Panc1 (cell line): ENCODE measurements around the gene CDH15.

Source experiments
- POLR2AphosphoS5 ChIP-seq: IDR thresholded peaks from 2 replicates; pipeline ENCODE4 v1.6.1; 2012; ENCODE audit warnings: mild to moderate bottlenecking, low read depth, low read length, moderate library complexity
- SIN3A ChIP-seq: IDR thresholded peaks from 2 replicates; pipeline ENCODE4 v1.6.1; 2012; ENCODE audit warnings: low read depth, mild to moderate bottlenecking, low read length, moderate library complexity, borderline replicate concordance; ENCODE audit not compliant: insufficient read depth
- TF ChIP-seq, protein P1 (sequence below): fragments of 450-650 bp; IDR thresholded peaks from 2 replicates; pipeline ENCODE4 v1.5.1; 2017; ENCODE audit warnings: mild to moderate bottlenecking

DNA sequence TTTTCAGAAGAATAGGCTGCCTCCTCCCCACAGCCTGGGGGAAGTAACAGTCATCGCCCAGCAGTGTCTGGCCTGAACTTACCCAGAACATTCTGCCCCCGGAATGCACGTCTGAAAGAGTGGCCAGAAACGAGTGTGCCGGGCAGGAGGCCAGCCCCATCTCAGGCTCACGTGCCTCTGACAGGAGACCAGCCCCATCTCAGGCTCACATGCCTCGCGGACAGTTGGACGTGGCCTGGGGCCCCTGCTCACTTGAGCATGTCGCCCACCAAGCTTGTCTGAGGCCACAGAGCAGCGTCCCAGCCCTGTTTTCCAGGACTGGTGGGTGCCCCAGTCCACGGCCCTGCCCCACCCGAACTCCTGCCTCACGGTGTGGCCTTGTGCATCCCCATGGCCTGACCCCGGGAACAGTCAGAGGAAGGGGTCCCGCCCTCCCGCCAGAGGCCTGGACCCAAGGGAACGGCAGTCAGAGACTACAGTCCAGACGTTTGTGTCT lies 16.3 kb upstream of the CDH15 start:
- TF ChIP-seq, protein P1, sequence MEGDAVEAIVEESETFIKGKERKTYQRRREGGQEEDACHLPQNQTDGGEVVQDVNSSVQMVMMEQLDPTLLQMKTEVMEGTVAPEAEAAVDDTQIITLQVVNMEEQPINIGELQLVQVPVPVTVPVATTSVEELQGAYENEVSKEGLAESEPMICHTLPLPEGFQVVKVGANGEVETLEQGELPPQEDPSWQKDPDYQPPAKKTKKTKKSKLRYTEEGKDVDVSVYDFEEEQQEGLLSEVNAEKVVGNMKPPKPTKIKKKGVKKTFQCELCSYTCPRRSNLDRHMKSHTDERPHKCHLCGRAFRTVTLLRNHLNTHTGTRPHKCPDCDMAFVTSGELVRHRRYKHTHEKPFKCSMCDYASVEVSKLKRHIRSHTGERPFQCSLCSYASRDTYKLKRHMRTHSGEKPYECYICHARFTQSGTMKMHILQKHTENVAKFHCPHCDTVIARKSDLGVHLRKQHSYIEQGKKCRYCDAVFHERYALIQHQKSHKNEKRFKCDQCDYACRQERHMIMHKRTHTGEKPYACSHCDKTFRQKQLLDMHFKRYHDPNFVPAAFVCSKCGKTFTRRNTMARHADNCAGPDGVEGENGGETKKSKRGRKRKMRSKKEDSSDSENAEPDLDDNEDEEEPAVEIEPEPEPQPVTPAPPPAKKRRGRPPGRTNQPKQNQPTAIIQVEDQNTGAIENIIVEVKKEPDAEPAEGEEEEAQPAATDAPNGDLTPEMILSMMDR = no peak
- TF ChIP-seq POLR2AphosphoS5 (no peak), SIN3A (no peak)
